ENCODE results near the gene PHLPP1. TPM values are rescaled to one million over a fixed set of nuclear protein-coding genes. Genes with fewer than 3 reads are reported as not detected.

The PHLPP1 gene
- polyA plus RNA-seq, 2 of the 4 experiments (the other 2 are of a cell fraction) = 6.5 to 12.1 TPM

DNA sequence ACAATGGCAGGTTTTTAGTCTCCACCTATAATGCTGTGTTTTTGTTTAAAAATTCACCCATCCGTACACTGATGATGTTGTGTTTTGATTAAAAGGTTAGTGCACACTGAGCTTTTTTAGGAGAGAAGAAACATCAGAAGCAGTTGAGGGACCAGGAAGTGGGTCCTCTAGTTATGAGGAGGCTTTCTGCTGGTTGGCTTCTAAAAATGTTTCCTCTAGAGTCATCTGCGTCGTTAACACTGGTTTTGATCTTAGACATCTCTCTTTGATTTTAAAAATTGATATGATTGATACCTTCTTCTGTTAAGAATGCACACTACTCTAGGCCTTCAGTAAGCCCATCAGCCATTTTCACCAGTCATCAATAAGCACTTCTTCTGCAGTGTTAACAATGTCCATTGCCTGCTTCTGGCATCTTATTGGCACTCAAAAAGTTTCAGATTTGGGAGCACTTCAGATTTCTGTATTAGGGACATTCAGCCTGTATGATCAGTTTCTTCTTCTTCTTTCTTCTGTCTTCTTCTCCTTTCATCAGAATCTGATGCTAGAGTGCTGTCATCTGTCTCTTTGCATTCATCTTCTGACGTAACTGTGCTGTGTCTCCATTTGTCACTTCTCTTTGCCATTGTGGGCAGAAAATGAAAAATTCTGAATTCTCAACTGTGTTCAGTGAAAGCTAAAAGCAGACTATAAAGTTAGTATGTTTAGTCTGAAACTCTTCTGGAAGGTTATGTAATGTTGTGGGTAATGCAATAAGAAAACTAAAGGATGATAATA lies 56.3 kb downstream of the PHLPP1 start:
- FAIRE-seq (no peak), DNase-seq (ENCODE audit: low read depth in 1 of 2, low spot score in 1 of 2) (no peak), ATAC-seq (no peak)
- Histone ChIP-seq H3K4me2 (no peak overlapping the region), H3K9me3 (no peaks in the 10 kb centered on the region), H3K27ac (no peak overlapping the region), H3K4me1 (peaks cover 31% of the 10 kb centered on the region), H3K4me3 (no peak overlapping the region)
- ChIA-PET CTCF (no interaction called here), POLR2A (no interaction called here)
- 94% methylated on average over 4 of the region's 4 CpGs for WGBS (ENCODE audit: missing lambda C conversion rate)
- TF ChIP-seq CBX8 (IDR thresholded peaks at IDR 0.05) (no peak), TP53 (CRISPR knock-in tag; IDR thresholded peaks at IDR 0.05) (no peak), RARB (CRISPR knock-in tag; IDR thresholded peaks at IDR 0.05) (no peak), NPAS2 (CRISPR knock-in tag; IDR thresholded peaks at IDR 0.05; ENCODE audit: borderline replicate concordance) (no peak), POLR2A (IDR thresholded peaks at IDR 0.05; ENCODE audit: low read length) (no peak), ZNF302 (CRISPR knock-in tag; IDR thresholded peaks at IDR 0.05) (no peak), ZC3H11A (IDR thresholded peaks at IDR 0.05) (no peak), RFX5 (IDR thresholded peaks at IDR 0.05) (no peak), FOSB (CRISPR knock-in tag; IDR thresholded peaks at IDR 0.05) (no peak), ZFP36 (IDR thresholded peaks at IDR 0.05; ENCODE audit: borderline replicate concordance, partially characterized antibody) (no peak), RAD21 (conservative IDR thresholded peaks at IDR 0.05 in 1 of 2, IDR thresholded peaks at IDR 0.05 in 1 of 2) (no peak), MAX (IDR thresholded peaks at IDR 0.05) (no peak), ESRRA (IDR thresholded peaks at IDR 0.05; ENCODE audit: borderline replicate concordance, low read length) (no peak), EHF (CRISPR knock-in tag; IDR thresholded peaks at IDR 0.05) (no peak), CHD4 (IDR thresholded peaks at IDR 0.05; ENCODE audit: borderline replicate concordance) (no peak)
- TF ChIP-seq, protein P1, sequence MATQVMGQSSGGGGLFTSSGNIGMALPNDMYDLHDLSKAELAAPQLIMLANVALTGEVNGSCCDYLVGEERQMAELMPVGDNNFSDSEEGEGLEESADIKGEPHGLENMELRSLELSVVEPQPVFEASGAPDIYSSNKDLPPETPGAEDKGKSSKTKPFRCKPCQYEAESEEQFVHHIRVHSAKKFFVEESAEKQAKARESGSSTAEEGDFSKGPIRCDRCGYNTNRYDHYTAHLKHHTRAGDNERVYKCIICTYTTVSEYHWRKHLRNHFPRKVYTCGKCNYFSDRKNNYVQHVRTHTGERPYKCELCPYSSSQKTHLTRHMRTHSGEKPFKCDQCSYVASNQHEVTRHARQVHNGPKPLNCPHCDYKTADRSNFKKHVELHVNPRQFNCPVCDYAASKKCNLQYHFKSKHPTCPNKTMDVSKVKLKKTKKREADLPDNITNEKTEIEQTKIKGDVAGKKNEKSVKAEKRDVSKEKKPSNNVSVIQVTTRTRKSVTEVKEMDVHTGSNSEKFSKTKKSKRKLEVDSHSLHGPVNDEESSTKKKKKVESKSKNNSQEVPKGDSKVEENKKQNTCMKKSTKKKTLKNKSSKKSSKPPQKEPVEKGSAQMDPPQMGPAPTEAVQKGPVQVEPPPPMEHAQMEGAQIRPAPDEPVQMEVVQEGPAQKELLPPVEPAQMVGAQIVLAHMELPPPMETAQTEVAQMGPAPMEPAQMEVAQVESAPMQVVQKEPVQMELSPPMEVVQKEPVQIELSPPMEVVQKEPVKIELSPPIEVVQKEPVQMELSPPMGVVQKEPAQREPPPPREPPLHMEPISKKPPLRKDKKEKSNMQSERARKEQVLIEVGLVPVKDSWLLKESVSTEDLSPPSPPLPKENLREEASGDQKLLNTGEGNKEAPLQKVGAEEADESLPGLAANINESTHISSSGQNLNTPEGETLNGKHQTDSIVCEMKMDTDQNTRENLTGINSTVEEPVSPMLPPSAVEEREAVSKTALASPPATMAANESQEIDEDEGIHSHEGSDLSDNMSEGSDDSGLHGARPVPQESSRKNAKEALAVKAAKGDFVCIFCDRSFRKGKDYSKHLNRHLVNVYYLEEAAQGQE (IDR thresholded peaks at IDR 0.05) = no peak
- TF ChIP-seq, protein P2, sequence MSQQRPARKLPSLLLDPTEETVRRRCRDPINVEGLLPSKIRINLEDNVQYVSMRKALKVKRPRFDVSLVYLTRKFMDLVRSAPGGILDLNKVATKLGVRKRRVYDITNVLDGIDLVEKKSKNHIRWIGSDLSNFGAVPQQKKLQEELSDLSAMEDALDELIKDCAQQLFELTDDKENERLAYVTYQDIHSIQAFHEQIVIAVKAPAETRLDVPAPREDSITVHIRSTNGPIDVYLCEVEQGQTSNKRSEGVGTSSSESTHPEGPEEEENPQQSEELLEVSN (IDR thresholded peaks at IDR 0.05; ENCODE audit: borderline replicate concordance, low read depth) = no peak

DNA sequence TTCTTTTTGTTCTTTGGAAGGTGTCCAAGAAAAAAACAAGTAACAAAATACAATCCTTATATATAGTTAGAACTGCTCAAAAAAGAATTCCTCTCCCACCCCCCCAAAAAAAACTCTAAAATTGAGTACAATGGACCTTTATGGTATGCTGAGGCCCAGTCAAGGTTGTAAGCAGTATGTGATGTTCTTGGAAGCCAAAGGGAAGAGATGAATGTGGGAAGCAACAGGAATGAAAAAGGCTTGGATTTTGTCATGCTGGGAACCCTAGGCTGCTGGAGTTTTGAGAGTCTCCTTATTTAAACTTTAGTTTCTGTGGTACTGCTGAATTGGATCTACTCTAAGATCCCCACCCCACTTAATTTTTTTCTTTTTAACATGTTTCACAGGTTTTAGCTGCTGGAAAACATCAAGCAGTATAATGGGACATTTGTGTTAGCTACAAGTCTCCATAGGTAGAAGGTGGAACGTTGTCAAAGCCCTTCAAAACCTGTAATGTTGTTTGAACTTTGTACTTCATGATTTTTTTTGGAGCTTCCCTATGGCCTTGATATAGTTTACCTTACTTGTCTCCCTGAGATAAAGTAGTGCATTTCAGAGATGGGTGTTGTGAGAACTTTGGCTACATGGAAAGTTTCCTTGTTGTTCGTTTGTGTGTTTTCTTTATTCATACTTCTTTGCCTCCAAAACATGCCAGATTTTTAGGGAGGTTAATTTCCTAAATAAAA lies 57.7 kb downstream of the PHLPP1 start:
- WGBS (ENCODE audit: missing lambda C conversion rate) = 72% methylated on average over 2 of the region's 2 CpGs
- CTCF ChIA-PET = interaction anchor here (0.7 kb wide), 1 partner anchor 8 kb away, joined by 4 read pairs; no protein-coding TSS in a partner anchor

More for the DNA sequence above, 57.7 kb downstream of the PHLPP1 start:
- DNase-seq (ENCODE audit: low read depth in 1 of 2, low spot score in 1 of 2) (no peak), FAIRE-seq (no peak), ATAC-seq (no peak)
- TF ChIP-seq HOXA7 (CRISPR knock-in tag; IDR thresholded peaks at IDR 0.05) = no peak
- TF ChIP-seq CBX2 (IDR thresholded peaks at IDR 0.05; ENCODE audit: borderline replicate concordance, low read depth) = no peak
- no peak for TF ChIP-seq SREBF2 (IDR thresholded peaks at IDR 0.05)
- TF ChIP-seq RNF2 (IDR thresholded peaks at IDR 0.05; ENCODE audit: borderline replicate concordance, low read depth) = no peak
- no peak for TF ChIP-seq EP300 (IDR thresholded peaks at IDR 0.05)
- TF ChIP-seq KDM1A (IDR thresholded peaks at IDR 0.05; ENCODE audit: low read depth) = no peak
- H3K9me3 ChIP-seq = no peaks in the 10 kb centered on the region
- POLR2A ChIA-PET = no interaction called here
- no peak overlapping the region for H3K4me2 ChIP-seq
- H3K27ac ChIP-seq = no peak overlapping the region
- H3K4me1 ChIP-seq = peaks cover 24% of the 10 kb centered on the region
- H3K4me3 ChIP-seq = no peak overlapping the region
